GM19397 (cell line): ENCODE results near the gene MMS22L.

Source experiments
- ATAC-seq: cut with Tn5 transposase; IDR thresholded peaks from one replicate; pipeline ENCODE4 v1.9.1; 2021; ENCODE audit warnings: mild to moderate bottlenecking, moderate library complexity; ENCODE audit not compliant: unreplicated experiment

MMS22L gene

DNA sequence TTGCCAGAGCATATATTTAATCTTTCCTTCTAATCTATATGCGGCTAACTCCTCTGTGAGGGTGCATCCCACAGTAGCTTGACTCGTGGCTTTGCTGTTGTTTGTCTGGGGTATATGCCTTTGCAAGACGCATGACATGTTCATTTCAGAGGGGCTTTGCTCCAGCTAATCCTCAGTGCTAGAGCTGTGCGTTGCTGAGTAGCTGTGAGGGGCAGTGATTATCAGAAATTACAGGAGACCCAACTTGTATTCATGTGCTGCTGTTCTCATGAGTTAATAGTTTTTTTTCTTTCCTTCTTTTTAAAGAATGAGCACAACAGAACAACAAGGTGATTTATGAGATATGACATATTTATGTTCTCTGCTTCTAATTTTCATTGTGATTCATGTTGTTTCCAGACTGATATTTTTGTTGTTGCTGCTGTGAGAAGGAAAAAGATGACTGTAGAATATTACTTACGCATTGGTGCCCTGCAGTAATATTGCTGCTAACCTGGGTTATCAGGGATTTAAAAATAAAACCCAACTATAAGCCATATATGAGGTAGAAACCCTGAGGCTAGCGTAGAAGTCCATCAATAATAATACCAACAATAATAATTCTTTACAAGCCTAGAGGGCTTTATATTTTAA is 190.2 kb downstream of the MMS22L start:
- ATAC-seq, result no peak
